Ramos (cell line): Measurements from ENCODE around the gene CENPW.

Source experiments
- in situ Hi-C: fragments of 300-500 bp; cut with MboI; formaldehyde crosslinking; loops from one replicate; pipeline ENCODE4 v1.14.3; 2022; ENCODE audit warnings: low sequenced_read_pairs; ENCODE audit not compliant: unreplicated experiment

CENPW gene

DNA sequence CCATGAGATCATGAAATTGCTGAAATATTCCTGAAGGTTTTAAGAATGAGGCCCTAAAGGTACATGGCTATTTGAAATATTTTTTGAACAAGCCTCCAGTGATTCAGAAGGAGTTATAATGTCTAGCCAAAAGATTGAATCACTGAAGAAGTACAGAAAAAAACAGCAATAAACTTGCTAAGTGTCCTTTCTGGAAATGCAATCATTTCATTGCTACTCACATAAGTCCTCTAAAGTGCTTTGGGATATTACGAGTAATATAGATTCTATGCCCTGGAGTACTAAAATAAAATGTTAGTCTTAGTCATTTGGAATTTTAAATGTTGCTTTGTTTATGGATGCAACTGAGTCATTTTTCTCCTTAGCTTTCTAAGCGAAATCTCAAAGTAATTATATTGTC, 32.7 kb downstream of the CENPW start:
- in situ Hi-C loops: no loop called here

DNA sequence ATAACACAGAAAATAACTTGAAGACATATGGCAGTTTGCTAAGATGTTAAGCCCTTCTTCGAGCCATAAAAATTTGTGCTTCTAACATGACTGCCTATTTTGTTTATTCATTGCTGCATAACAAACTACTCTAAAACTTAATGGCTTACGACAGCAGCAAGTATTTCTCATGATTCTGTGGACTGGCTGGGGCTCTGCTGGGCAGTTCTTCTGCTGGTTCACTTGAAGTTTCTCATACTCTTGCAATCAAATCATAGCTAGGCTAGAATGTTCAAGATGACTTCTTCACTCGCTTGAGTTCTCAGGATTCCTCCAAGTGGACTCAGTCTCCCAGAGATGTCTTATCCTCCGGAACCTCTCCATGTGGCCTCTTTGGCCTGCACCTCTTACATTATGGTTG, 33.4 kb downstream of the CENPW start:
- in situ Hi-C loops: no loop called here

DNA sequence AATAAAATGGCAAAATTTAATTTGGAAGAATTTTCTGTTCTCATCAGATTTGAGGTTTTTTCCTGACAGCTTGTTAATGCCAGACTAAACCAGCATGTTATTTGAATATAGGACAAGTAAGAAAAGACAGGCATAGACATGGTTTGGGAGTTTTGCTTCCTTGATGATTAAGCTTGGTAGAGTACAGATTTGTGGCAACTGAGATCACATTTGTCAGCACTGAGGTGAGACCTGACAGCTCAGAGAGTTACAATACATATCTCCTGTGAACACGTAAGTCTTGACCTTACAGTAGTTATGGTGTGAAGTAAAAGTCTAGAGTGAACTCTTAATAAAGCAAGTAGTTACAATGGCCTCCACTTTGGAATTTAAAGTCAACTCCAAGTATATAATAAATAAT, 34.5 kb downstream of the CENPW start:
- in situ Hi-C loops: no loop called here

DNA sequence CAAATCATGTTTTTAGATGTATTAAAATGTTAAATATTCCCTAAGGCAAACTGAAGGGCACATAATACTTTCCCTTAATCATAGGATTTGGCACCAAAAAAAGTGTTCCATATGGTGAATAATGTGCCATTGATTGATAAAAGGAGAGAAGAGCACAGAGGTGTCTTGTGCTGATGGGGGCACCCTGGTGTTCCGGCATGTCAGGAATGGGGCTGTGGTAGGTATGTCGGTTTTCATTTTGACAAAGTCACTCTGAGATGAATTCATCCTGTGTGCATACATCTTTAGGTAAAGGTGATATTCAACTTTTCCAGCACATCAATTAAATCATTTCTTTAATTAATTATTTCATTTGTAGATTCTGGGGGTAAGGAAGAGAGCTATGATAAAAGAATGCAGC, 36.8 kb downstream of the CENPW start:
- in situ Hi-C loops: no loop called here

DNA sequence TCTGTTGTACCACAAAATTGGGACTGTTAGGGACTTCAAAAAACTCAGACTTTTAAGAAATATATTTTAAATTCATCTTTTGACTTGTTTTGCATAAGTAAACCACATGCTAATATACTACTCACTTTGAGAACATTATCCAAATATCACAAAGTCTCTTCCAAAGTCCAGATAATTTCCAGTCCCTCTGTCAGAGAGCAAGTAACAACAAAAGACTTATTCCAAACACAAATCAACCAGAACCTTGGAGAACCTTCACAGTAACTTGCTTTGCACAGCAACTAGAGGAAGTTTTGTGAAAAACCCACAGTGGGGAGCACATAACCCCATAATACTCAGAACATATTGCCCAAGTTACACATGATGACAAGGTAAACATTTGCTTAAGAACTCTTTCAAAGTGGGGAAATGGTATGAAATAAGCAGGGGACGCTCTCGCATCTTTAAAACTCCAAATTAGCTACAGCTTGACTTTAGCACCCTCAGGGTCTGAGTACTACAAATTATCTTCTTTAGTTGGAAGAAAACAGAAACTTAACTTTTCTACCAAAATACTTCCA, 37.8 kb downstream of the CENPW start:
- in situ Hi-C loops: no loop called here

DNA sequence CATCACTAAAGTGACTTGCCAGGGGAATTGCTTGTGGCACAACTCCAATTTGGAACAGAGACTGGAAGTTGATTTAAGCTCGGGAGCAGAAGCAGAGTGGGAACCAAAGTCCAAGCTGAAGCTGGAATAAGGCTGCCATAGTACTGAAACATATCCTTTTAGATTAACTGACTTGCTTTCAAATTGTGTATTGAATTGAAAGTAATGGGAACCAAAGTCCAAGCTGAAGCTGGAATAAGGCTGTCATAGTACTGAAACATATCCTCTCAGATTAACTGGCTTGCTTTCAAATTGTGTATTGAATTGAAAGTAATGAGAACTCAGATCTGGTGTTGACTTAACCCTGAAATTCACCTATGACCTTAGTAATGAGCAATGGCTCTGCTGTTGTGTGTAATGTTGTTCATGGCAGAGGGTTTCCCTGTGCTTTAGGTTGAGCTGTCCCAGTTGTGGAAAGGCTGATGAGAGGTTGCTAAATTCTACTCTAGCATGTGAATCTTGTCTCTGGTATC, 40.2 kb downstream of the CENPW start:
- in situ Hi-C loops: no loop called here

DNA sequence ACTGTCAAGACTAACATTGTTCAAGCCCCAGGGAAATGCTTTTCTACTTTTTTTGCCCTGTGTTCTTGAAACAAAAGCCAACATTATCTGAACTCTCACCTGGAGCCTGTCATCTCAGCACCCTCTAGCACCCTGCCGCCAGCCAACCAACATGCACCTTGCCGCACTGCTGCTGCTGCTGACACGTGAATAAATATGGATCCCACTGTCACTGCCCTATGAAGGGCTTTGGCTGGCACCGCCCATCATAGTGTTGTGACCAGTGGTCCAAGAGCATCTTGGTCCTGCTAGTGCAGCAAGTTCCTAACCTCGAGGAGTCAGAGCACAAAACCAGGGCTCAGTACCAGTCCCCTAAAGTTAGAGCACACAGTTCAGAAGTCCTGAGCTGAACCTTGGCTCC, 41.6 kb downstream of the CENPW start:
- in situ Hi-C loops: no loop called here

DNA sequence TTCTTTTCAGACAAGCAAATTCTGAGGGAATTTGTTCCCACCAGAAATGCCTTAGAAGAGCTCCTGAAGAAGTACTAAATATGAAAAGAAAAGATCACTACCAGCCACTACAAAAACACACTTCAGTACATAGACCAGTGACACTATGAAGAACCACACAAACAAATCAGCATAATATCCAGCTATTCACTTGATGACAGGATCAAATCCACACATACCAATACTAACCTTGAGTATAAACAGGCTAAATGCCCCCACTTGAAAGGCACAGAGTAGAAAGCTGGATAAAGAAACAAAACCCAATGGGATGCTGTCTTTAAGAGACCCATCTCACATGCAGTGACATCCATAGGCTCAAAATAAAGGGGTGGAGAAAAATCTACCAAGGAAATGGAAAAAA, 43.3 kb downstream of the CENPW start:
- in situ Hi-C loops: no loop called here

DNA sequence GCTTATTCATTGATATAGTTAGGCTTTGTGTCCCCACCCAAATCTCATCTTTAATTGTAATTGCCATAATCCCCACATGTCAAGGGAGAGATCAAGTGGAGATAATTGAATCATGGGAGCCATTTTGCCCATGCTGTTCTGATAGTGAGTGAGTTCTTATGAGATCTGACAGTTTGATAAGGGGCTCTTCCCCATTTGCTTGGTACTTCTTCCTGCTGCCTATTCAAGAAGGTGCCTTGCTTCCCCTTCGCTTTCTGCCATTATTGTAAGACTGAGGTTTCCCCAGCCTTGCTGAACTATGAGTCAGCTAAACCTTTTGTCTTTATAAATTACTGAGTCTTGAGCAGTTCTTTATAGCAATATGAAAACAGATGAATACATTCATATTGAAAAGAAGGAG, 45.6 kb downstream of the CENPW start:
- in situ Hi-C loops: no loop called here

DNA sequence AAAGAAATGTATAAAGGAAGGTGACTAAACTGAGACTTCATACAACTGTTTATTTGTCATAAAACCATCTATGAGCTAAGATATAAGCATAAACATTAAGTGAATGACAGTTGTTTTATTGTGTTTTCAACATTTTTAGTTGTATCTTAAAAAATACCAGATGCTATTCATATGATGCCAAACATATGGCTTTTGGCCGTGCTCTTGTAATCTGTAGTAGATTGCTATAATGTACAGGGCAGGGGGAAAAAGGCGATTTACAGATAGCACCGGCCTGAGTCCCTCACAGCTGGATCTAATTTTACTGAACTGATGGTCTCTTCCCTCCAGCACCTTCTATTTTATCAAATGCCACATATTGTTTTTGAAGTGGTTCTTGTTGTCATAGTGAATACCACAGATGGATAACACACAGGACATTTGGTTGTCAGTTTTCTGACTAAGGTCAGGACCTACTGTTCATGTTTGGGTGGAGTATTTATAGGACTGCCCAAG, 48.2 kb downstream of the CENPW start:
- in situ Hi-C loops: no loop called here

DNA sequence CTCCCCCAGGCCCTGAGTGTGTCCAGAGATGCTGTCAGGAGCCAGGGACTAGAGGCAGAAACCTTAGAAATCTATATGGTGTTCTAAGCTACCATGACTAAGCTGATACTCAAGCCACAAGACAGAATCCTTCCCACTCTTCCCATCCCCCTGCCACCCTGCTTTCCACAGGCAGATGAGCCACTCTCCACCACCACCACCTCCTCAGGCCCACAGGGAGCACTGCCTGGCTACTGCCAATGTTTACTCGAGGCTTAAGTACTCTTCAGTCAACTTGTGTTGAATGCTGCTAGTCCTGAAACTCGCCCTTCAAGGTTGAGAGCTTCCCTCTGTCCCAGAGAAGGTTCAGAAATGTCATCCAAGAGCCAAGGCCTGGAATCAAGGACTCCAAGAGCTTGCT, 56.2 kb downstream of the CENPW start:
- in situ Hi-C loops: no loop called here
